Stomach (tissue), 9 donors: ENCODE measurements around the gene CRACR2A. TPM values are rescaled to one million over a fixed set of nuclear protein-coding genes. Genes with fewer than 3 reads are reported as not detected.

ENCODE experiments used
- DNase-seq, 2 donors: peaks; one replicate each; pipeline versions ENCODE4 v3.0.0 to v3.0.0-alpha.2; 2013 to 2019
- H3K27ac ChIP-seq, 5 donors: fragments of 200-600 bp in 4 of 5; sonication (generic) in 4 of 5; one replicate each; pipeline ENCODE4 v1.5.1; 2013 to 2019; ENCODE audit warnings: mild to moderate bottlenecking in 1 of 5, moderate library complexity in 1 of 5
- H3K27me3 ChIP-seq, 3 donors: fragments of 200-600 bp; sonication (generic); one replicate each; pipeline ENCODE4 v1.5.1; 2017 to 2019; ENCODE audit warnings: mixed run types in 1 of 3
- H3K36me3 ChIP-seq, 4 donors: fragments of 200-600 bp; sonication (generic); 1 replicate in 3 of 4; 2 replicates in 1 of 4; pipeline ENCODE4 v1.5.1; 2016 to 2019
- H3K4me1 ChIP-seq, 4 donors: fragments of 200-600 bp; sonication (generic); one replicate each; pipeline ENCODE4 v1.5.1; 2016 to 2019
- H3K4me3 ChIP-seq, 4 donors: fragments of 200-600 bp; sonication (generic) in 3 of 4; one replicate each; pipeline ENCODE4 v1.5.1; 2016 to 2019; ENCODE audit warnings: mild to moderate bottlenecking in 1 of 4
- H3K9me3 ChIP-seq, 4 donors: fragments of 200-600 bp; sonication (generic); one replicate each; pipeline ENCODE4 v1.5.1; 2016 to 2019
- EP300 ChIP-seq: sonication (generic); formaldehyde crosslinking; IDR thresholded peaks from one replicate; pipeline ENCODE4 v1.6.1; 2017; ENCODE audit warnings: antibody characterized with exemption
- POLR2A ChIP-seq, 4 donors: fragments of 450-650 bp; IDR thresholded peaks; one replicate each; pipeline ENCODE4 v1.6.1; 2016; ENCODE audit warnings: antibody characterized with exemption in 4 of 4, control low read depth in 2 of 4, mild to moderate bottlenecking in 1 of 4, moderate library complexity in 1 of 4
- POLR2AphosphoS5 ChIP-seq, 3 donors: sonication (generic); formaldehyde crosslinking; IDR thresholded peaks; one replicate each; pipeline ENCODE4 v1.6.1; 2016; ENCODE audit warnings: antibody characterized with exemption in 3 of 3
- WGBS, 5 donors: extraction: QIAGEN DNeasy Blood & Tissue Kit in 3 of 5; methylation state at CpG; one replicate each; pipeline versions ENCODE4 v1.1.5 to v1.1.7; 2013 to 2018; 5-methylcytosine and 5-hydroxymethylcytosine counted together
- intact Hi-C: fragments of 100-400 bp; cut with DNase I; formaldehyde crosslinking; loops from one replicate; pipeline ENCODE4 v1.15.1; 2023; ENCODE audit warnings: low total_unique reads
- polyA plus RNA-seq, 3 donors: library from polyadenylated mRNA; stranded (reverse); fragments of 200-250 nt; gene quantifications; one replicate each; pipeline ENCODE4 v1.2.3, GENCODE V29; 2013
- total RNA-seq, 5 donors: library from RNA; depleted of rRNA; stranded (reverse); fragments of >200 nt; gene quantifications; one replicate each; pipeline versions ENCODE4 v1.1.0 to v1.2.3, GENCODE V29; 2014 to 2016
- TF ChIP-seq, protein P1 (sequence below), 7 experiments: fragments of 450-650 bp in 4 of 7; fragments of 200-600 bp in 3 of 7; sonication (generic) in 3 of 7; IDR thresholded peaks; one replicate each; pipeline ENCODE4 v1.5.1; 2016 to 2019; ENCODE audit warnings: antibody characterized with exemption in 7 of 7, control low read depth in 2 of 7, mild to moderate bottlenecking in 1 of 7
- donor health status: healthy with polysubstance abuse.
- donor health status: Bipolar disorder and iron deficiency.
- donor health status: healthy.

The CRACR2A gene
- total and polyA plus RNA-seq, 8 donors: 0.15 to 66.6 (median 3.1) TPM

- no peaks in the 10 kb centered on the region for H3K36me3 ChIP-seq
- H3K4me3 ChIP-seq: no peak overlapping the region
- intact Hi-C loops: no loop called here
- WGBS, 5 donors: 68 to 80% (median 71%) methylated on average over 4 of the region's 4 CpGs
- peaks cover 0 to 8% (median 0%) of the 10 kb centered on the region in 4 donors for H3K4me1 ChIP-seq
- TF ChIP-seq POLR2A (IDR thresholded peaks at IDR 0.05): no peak
- TF ChIP-seq POLR2AphosphoS5 (IDR thresholded peaks at IDR 0.05): no peak
- no peak for TF ChIP-seq EP300
- TF ChIP-seq, protein P1, sequence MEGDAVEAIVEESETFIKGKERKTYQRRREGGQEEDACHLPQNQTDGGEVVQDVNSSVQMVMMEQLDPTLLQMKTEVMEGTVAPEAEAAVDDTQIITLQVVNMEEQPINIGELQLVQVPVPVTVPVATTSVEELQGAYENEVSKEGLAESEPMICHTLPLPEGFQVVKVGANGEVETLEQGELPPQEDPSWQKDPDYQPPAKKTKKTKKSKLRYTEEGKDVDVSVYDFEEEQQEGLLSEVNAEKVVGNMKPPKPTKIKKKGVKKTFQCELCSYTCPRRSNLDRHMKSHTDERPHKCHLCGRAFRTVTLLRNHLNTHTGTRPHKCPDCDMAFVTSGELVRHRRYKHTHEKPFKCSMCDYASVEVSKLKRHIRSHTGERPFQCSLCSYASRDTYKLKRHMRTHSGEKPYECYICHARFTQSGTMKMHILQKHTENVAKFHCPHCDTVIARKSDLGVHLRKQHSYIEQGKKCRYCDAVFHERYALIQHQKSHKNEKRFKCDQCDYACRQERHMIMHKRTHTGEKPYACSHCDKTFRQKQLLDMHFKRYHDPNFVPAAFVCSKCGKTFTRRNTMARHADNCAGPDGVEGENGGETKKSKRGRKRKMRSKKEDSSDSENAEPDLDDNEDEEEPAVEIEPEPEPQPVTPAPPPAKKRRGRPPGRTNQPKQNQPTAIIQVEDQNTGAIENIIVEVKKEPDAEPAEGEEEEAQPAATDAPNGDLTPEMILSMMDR (IDR thresholded peaks at IDR 0.05): no peak
- no peaks in the 10 kb centered on the region for H3K27me3 ChIP-seq
- no peak overlapping the region for H3K27ac ChIP-seq
- DNase-seq: no peak
- H3K9me3 ChIP-seq: no peaks in the 10 kb centered on the region
These were observed 32.1 kb downstream of the CRACR2A start for GRCh38 chr12:3720772-3721171.

DNA sequence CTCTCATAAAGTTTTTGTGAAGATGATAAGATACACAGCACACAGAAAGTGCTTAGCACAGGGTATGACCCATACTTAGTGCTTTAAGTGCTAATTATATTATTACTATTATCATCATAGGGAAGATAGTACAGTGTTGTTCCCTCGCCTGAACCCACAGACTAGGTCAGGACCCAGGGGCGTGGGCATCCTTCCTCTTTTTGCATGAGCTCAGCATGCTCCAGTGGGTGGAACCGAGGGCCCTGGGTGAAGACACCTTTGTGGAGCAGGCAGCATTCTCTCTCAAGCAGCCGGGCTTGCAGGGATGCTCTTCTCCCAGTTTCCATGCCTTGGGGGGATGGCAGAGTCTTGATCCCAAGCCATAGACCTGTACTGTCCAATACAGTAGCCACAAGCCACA lies 34.8 kb downstream of the CRACR2A start:
- peak in 1 of 2 donors; percentile 39 for DNase-seq
- WGBS, 5 donors: 66 to 86% (median 80%) methylated on average over 4 of the region's 4 CpGs

GRCh38 chr12:3717283-3717898 lies 35.5 kb downstream of the CRACR2A start:
- DNase-seq: no peak
- Histone ChIP-seq H3K4me1 (no peaks in the 10 kb centered on the region), H3K27ac (no peak overlapping the region), H3K9me3 (no peaks in the 10 kb centered on the region), H3K27me3 (no peaks in the 10 kb centered on the region), H3K4me3 (no peak overlapping the region), H3K36me3 (no peaks in the 10 kb centered on the region)
- TF ChIP-seq POLR2AphosphoS5 (IDR thresholded peaks at IDR 0.05) (no peak), EP300 (no peak), POLR2A (IDR thresholded peaks at IDR 0.05) (no peak)
- TF ChIP-seq, protein P1 (IDR thresholded peaks at IDR 0.05): no peak
- intact Hi-C loops: no loop called here
- WGBS, 5 donors: 75 to 95% (median 91%) methylated on average over 9 of the region's 9 CpGs

More for the DNA sequence above, 34.8 kb downstream of the CRACR2A start:
- no peaks in the 10 kb centered on the region for H3K9me3 ChIP-seq
- H3K36me3 ChIP-seq: no peaks in the 10 kb centered on the region
- no peak overlapping the region for H3K27ac ChIP-seq
- H3K27me3 ChIP-seq: no peaks in the 10 kb centered on the region
- TF ChIP-seq EP300 (no peak), POLR2A (IDR thresholded peaks at IDR 0.05) (no peak), POLR2AphosphoS5 (IDR thresholded peaks at IDR 0.05) (no peak)
- TF ChIP-seq, protein P1 (IDR thresholded peaks at IDR 0.05): no peak
- H3K4me3 ChIP-seq: no peak overlapping the region
- H3K4me1 ChIP-seq: no peaks in the 10 kb centered on the region
- intact Hi-C loops: no loop called here

DNA sequence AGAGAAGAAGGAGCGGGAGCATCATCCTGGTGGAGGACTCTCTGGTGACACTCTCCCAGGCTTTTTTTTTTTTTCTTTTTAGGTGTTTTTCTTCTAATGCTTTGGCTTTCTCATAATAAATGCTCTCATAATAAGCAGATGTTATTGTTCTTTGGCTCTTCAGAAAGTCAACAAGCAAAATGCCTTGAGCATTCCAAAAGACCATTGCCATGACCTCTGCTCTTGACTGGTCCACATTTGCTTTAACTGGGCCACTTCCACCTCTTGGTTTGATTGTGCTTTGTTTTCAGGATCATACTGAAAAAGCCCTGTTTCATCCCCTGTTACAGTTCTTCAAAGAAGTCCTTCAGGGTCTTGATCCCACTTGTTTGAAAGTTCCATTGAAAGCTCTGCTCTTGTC lies 36.9 kb downstream of the CRACR2A start:
- H3K9me3 ChIP-seq: no peaks in the 10 kb centered on the region
- no peak overlapping the region for H3K27ac ChIP-seq
- H3K36me3 ChIP-seq: no peaks in the 10 kb centered on the region
- DNase-seq: no peak
- intact Hi-C loops: no loop called here
- no peak overlapping the region for H3K4me3 ChIP-seq
- H3K4me1 ChIP-seq: no peaks in the 10 kb centered on the region
- H3K27me3 ChIP-seq: no peaks in the 10 kb centered on the region
- WGBS, 5 donors: 93 to 100% (median 98%) methylated on average over 1 of the region's 1 CpG
- TF ChIP-seq, protein P1 (IDR thresholded peaks at IDR 0.05): no peak
- TF ChIP-seq POLR2A (IDR thresholded peaks at IDR 0.05) (no peak), EP300 (no peak), POLR2AphosphoS5 (IDR thresholded peaks at IDR 0.05) (no peak)
